GM19397 (cell line): ENCODE data around the gene KIAA1614.

Experiments used
- ATAC-seq: cut with Tn5 transposase; IDR thresholded peaks from one replicate; pipeline ENCODE4 v1.9.1; 2021; ENCODE audit warnings: mild to moderate bottlenecking, moderate library complexity; ENCODE audit not compliant: unreplicated experiment

The KIAA1614 gene

GRCh38 chr1:180906511-180906910, 6.2 kb upstream of the KIAA1614 start:
- ATAC-seq = no peak

- ATAC-seq = no peak
Measured at GRCh38 chr1:180907313-180908055, 5.2 kb upstream of the KIAA1614 start.

- no peak for ATAC-seq
Measured at GRCh38 chr1:180908074-180908765, 4.5 kb upstream of the KIAA1614 start.

GRCh38 chr1:180909005-180909414, 3.7 kb upstream of the KIAA1614 start:
- ATAC-seq = peak; percentile 28

- ATAC-seq = peak; percentile 35
Measured at GRCh38 chr1:180909462-180909976, 3.2 kb upstream of the KIAA1614 start.

- no peak for ATAC-seq
Measured at GRCh38 chr1:180911640-180912191, 981 bp upstream of the KIAA1614 start.

- ATAC-seq = no peak
Measured at GRCh38 chr1:180912211-180912800, 391 bp upstream of the KIAA1614 start.

GRCh38 chr1:180915426-180915965, 2.8 kb downstream of the KIAA1614 start:
- ATAC-seq = no peak

- ATAC-seq = no peak
Measured at GRCh38 chr1:180916012-180916770, 3.5 kb downstream of the KIAA1614 start.

GRCh38 chr1:180916771-180917170, 4.1 kb downstream of the KIAA1614 start:
- no peak for ATAC-seq

GRCh38 chr1:180917306-180918065, 4.8 kb downstream of the KIAA1614 start:
- no peak for ATAC-seq

GRCh38 chr1:180918519-180918918, 5.8 kb downstream of the KIAA1614 start:
- ATAC-seq = no peak

- no peak for ATAC-seq
Measured at GRCh38 chr1:180919183-180919700, 6.5 kb downstream of the KIAA1614 start.

- no peak for ATAC-seq
Measured at GRCh38 chr1:180920193-180920592, 7.5 kb downstream of the KIAA1614 start.

- no peak for ATAC-seq
Measured at GRCh38 chr1:180920702-180921101, 8.0 kb downstream of the KIAA1614 start.

GRCh38 chr1:180921386-180921785, 8.7 kb downstream of the KIAA1614 start:
- ATAC-seq = no peak

- ATAC-seq = no peak
Measured at GRCh38 chr1:180921891-180922630, 9.4 kb downstream of the KIAA1614 start.

GRCh38 chr1:180922631-180923015, 9.9 kb downstream of the KIAA1614 start:
- ATAC-seq = no peak
